NCI-H2081 treated with DMSO at 0.1 percent for 48 hours (cell line): ENCODE data around the gene KIAA1958.
"Not testable (repeated sequence)": the region's sequence is repeated elsewhere in the genome, so short reads cannot be mapped to it uniquely, and the experiment has no call there.

Experiments used
- DNase-seq: peaks from one replicate; lab custom pipeline; 2025; lab: John Stamatoyannopoulos, UW

KIAA1958 gene

DNA sequence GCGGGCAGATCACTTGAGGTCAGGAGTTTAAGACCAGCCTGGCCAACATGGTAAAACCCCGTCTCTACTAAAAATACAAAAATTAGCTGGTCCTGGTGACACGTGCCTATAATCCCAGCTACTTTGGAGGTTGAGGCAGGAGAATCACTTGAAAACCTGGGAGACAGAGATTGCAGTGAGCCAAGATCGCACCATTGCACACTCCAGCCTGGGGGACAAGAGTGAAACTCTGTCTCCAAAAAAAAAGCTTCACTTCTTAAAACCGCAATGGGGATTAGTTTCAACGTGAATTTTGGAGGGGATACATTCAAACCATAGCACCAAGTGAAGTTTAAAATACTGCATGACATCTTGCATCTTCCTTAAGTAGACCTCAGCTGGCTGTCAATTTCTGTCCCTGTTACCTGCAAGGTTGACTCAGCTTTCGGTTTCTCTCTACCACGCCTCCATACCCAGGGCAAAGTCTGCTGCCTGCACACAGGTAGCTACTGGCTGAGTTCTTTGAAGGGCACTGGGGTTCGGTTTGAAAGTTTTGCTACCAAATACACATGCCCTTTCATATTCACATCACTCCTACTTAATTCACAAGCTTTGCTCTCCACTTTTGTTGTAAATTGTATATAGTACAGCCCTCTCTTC, 69.3 kb downstream of the KIAA1958 start:
- DNase-seq, result no peak

DNA sequence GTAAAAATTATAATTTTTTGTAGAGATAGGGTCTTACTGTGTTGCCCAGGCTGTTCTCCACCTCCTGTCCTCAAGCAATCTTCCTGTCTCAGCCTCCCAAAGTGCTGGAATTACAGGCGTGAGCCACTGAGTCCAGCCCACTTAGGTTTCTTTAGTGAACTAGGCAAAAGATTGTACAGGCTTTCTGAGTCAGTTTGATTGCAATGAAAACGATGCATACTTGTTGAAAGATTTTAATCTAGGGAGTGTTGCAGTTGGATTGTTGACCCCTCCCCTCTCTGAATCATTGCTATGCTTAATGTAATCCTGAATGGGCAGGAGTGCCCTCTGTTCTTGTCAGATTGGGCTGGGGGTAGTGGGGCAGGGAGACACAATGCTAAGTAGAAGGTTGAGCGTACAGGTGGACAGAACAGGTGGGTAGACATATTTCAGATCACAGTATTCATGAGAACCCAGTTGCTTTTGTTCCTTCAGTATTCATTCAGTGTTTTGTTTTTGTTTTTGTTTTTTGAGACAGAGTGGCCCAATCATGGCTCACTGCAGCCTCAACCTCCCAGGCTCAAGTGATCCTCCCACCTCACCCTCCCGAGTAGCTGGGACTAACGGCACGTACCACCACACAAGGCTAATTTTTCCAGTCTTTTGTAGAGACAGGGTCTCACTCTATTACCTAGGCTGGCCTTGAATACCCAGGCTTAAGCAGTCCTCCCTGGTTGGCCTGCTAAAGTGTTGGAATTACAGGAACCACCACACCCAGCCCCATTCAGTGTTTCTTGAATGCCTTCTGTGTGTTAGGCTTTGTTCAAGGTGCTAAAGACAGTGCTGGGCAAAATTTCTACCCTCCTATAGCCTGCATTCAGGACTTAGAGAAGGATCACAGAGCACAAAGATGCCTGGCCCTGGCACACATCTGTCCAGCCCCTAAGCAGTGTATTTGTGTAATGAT, 70.1 kb downstream of the KIAA1958 start:
- no peak for DNase-seq

DNA sequence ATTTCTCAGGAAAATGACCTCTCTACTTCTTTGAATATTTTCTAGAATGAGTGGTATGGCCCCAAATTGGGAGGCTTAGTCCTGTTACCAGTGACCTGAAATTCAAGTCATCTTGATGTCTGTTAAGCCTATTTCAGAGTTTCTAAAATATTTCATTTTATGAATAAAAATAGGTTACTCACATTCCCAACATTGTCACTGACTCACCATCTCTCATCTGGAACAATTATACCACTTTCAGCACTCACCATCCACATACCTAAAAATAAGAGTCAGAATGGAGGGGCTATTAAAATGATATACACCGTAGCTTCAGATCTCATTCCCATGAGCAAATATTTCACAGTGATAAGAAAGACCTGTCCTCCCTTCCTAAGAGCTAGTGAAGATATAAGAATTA, 71.8 kb downstream of the KIAA1958 start:
- no peak for DNase-seq

DNA sequence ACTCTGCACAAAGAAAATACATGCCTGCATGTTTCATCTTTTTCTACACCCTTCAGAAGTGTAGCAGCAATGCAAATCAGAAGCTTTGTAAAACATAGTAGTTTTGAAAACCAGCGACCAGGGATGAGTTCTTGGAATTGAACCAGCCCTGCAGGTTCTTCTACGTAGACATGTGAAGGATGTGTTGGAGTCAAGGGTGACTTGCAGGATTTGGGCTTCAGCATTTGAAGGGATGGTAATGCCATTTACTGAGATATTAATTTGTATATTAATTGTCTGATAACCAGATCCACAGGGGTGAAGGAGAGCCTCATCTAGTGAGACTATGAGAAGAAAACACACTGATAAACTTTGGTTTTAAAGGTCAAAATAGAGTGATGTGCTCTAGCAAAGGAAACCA, 72.4 kb downstream of the KIAA1958 start:
- DNase-seq, result no peak

DNA sequence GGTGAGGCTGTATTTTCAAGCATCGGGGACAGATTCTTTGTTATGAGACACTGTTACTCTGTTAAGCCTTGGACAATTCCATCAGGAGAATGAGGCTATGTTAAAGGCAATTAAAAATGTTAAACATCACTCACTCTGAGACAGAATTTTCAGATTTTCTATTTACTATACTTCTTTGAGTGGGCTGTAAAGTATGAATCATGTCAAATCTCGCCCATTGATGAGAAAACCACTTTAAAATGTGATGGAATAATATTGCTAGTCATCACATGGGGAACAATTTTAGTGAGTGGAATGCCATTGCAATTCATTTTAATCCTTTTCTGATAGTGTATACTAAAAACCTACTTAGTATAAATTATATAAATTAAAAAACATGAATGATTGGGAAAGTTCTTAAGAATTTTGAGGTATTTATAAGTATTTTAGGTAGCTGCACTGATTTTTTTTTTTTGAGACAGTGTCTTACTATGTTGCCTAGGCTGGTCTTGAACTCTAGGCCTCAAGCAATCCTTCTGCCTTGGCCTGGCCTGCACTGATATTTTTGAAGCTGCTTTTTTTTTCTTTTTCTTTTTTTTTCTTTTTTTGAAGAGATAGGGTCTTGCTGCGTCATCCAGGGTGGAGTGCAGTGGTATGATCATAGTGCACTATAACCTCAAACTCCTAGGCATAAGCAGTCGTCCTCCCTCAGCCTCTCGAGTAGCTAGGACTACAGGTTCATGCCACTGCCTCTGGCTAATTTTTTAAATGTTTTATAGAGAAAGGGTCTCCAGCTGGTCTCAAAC, 73.2 kb downstream of the KIAA1958 start:
- DNase-seq, result no peak

DNA sequence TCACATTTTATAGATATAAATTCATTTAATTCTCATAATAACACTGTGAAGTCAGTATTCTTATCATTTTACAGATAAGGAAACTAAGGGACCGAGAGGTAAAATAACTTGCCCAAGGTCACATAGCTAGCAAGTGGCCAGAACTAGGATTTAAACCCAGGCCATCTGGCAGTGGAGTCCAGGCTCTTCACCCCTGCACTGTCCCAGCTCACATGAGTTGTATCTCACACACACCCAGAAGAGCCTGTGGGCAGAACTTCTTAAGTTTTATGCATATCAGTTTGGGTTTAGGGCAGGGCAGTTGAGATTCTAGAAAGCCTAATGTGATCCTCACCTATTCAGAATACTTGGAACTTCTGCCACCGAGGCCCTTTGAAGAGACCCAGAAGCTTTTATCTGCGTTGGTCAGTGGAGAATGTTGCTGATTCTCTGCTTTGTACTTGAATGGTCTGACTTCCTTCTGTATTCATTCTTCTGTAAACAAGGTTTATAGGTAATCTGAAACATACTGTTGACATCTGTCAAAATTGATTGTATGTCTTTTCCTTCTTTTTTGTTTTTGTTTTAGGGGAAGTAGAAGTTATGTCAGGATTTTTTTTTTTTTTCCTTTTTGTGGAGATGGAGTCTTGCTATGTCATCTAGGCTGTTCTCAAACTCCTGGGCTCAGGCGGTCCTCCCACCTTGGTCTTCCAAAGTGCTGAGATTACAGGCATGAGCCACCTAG, 75.8 kb downstream of the KIAA1958 start:
- DNase-seq, result no peak

DNA sequence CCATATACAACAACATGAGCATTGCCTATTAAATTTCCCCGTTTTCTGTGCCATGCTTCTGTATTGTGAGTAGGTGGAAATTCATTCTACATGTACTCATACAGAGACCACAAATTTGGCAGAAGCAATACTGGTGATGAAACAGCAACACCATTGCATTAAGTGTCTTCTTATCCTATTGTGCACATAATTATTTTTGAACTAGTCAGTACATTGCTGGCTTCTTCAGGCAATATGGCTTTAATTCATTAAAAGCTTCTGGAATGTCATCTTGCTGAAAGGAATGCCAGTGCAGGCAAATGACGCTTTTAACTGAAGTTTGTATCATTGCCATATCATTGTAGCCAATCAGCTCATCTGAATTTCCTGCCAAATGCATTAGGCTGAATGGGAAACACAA, 82.6 kb downstream of the KIAA1958 start:
- no peak for DNase-seq

DNA sequence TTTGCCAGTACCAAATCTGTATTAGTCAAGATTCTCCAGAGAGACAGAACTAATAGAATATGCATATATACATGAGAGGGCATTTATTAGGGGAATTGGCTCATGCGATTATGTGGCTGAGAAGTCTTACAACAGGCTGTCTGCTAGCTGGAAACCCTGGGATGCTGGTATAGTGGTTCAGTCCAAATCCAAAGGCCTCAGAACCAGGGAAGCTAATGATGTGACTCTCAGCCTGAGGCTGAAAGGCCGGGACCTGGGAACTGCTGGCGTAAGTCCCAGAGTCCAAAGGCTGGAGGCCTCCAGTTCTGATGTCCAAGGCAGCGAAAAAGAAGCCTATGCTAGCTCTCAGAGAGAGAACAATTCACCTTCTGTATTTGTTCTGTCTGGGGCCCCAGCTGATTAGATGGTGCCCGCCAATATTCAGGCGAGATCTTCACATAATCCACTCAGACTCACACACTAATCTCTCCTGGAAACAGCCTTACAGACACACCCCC, 84.1 kb downstream of the KIAA1958 start:
- no peak for DNase-seq

DNA sequence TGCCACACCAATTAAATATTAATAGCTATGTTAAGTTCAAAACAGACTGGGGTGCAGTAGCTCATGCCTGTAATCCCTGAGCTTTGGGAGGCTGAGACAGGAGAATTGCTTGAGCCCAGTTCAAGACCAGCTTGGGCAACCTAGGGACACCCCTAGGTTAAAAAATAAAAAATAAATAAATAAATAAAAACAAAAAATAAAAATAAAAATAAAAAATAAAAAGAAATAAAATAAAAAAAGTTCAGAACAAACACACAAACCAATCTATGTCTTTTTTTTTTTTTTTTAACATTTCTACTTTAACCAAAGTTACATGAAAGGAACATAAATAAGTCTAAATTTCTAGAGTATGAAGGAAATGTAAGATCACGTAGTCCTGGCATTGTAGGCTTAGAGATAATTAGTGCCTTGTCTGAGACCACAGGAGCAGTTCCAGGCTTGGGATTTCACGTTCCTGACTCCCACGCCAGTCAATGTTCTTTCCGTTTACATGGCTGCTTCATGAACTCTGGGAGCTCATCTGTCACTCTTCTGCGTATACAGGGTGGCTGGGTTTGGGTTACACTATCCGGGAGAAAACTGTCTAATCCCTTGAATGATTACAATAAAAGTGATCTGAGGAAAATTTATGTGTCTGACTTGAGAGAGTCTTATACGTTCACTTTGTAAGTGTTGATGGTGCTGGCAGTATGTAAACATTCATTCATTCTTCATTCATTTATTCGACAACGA, 85.2 kb downstream of the KIAA1958 start:
- no peak for DNase-seq

DNA sequence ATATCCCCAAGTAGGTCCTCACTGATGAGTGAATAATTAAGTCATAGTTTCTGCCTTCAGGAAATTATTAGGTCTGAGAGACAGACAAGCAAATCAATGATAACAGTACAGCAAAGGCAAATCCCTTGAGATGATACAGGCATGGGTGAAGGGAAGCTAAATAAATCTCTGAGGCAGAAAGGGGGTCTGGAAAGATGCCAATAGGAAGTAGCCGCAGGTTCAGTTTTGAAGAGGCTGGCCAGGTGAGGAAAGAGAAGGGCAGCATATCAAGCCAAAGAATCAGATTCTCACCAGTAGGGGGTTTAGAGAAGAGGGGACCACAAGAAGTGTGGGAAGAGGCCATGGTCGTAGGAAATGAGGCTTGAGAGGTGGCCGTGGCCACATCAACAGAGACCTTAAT, 85.8 kb downstream of the KIAA1958 start:
- DNase-seq, result no peak

DNA sequence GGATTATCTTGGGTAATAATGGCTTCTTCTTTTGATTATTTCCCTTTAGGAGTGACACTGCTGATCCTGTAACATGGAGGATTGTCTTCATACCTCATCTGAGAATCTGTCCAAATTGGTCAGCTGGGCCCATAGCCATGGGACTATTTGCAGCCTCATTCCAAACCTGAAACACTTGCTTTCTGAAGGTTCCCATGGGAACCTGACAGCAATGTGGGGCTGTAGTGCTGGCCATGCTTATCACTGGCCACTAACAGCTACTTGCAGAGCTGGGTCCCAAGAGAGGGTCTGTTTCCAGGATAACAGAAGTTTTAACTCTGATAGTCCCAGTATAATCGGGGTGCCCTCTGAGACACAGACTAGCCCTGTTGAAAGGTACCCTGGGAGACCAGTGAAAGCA, 87.4 kb downstream of the KIAA1958 start:
- no peak for DNase-seq

DNA sequence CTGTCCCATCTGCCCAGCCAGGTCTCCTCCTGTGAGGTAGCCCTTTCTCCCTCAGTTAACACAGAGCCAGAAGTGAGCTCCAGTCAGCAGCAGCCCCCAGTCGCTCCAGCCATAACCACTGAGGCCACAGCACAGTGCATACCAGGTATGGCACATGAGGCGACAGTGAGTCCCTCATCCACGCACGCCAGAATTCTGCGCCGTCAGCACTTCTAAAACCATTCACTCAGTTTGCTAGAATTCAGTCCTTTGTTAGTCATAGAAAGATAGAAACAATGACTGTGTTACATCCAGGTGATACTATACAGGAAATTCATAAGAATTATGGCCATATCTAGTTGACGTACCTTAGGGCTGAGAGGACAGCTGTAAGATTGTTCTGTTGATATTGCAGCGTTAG, 88.5 kb downstream of the KIAA1958 start:
- no peak for DNase-seq

DNA sequence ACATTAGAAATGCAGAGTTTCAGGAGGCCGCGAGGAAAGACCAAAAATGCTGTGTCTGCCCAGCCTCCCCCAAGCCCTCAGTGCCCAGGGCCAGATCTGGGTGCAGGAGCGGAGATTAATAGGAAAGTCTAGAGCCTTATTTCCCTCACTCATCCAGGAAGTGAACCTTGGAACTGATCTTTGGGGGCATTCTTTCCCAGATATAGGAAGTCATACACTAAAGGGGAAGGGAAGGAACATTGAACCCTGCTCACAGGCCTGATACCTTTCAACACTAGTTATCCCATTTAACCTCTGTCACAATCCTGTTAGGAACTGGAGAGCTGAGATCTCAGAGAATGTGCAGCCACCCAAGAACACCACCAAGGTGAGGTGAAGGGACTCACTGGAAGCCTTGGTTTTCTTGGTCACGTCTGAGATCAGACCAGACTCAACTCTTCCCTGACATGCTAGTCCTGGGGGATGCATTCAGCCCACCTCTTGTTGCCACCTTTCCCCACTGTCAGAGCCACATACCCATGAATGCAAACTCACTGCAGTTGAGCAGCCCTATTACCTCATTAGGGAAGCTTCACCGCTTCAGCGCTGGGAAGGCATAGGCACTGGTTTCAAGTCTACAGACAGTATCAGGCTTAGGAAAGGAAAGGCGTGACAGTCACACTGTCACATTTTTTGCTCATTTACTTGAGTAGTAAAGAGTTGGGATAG, 95.0 kb downstream of the KIAA1958 start:
- no peak for DNase-seq

DNA sequence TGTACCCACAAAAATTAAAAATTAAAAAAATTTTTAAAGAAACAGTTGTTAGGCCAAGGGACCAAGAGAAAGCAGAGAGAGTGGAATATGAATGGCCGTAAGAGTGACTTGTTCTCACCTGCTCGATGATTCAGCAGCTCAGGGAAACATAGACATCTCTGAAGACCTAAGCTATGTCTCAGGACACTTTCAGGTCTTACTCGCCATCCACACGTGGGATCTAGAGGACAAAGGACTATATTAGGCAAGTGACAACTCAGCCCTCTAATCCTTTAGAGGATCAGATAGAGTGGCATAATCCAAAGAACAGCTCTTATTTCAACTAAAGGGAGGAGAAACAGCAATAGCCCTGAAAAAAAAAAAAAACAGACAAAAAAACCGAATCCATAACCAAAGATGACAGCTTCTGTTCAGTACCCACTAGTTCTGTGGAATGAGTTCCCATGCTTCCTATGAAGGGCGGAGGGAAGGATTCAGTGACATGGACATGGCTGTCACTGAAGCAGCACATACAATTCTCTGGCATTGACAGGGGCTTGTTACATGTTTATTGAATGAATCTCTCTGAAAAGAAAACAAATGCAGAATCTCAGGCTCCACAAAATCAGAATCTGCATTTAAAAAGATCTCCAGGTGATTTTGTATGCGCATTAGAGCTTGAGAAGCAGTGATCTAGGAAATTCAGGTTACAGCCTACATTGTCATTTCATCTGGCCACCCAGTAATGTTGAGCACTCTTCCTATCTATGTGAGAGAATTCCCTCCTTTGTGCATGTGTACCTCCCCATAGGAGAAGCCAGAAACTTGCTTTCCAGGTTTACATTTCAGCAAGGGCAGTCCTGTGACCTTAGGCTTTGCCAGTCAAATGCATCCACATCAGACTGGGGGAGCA, 96.0 kb downstream of the KIAA1958 start:
- no peak for DNase-seq

DNA sequence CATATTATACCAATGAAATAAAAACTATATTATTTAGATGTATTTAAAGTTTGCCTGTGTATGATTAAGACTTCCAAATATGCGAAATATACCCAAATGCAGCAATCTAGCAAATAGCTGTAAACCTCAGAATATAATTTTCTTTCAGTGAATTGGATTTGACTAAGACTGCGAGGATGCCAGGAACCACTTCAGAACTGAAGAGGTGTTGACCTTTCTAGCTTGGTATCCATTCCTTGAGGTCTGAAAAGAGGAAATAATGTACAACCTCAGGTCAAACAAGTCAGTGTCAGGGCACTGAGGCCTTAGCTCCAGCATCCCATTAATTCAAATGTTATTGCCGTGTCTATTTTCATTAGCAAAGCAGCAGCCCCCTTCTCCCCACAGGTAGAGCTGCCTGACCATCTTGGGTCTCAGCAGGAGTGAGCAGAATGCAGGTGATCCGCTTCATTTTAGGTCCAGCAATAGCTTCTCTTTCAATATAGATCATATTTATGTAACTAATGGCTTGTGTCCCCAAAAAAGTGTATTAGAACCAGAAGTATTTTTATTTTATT, 100.0 kb downstream of the KIAA1958 start:
- no peak for DNase-seq

DNA sequence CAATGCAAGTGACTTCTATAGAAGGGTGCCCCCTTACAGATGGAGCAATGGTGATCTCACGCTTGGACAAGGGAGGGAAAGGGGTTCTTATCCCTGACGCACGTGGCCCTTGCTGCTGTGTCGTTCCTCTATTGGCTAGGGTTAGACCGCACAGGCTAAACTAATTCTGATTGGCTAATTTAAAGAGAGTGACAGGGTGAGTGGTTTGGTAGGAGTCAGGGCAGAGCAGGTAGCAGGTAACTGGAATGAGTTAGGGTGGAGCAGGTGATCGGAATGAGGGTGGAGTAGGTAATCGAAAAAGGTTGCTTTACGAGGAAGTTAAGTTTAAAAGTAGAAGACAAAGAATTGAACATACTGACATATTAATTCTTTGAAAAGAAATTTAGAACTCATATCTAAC, 105.2 kb downstream of the KIAA1958 start:
- DNase-seq, result not testable (repeated sequence)

DNA sequence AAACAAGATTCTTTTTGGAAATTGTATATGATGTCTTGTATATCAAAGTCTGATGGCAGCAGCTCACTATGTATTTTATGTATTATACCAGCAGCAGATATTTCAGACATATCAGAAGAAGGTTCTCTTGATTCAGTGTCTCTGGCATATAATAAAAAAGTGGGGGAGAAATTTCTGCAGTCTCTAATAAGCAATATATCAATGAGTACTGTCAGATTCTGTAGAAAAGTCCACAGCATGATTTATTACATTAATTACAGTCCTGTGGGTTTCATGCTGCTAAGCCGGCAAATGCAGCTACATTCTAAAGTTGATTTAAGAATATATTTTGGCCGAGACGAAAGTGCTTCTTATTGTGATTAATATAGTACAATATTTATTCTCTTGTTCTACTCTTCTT, 113.1 kb downstream of the KIAA1958 start:
- no peak for DNase-seq

DNA sequence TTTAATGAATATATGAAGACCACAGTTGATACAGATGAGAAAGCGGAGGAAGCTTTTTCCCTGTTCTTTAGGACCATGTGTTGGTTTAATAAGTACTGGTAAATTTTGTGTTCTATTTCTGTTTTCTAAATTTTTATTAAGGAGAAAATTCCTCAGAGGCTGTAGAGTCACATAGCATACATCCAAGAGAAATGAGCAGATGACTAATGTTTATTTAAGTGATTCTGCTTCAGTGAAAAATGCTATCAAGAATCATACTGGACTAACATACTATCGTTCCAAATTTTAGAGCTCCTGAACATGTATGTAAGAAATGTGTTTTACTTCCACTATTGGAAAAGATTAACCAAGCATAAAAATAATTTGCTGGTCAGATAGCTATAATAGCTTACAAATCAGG, 115.0 kb downstream of the KIAA1958 start:
- DNase-seq, result no peak

DNA sequence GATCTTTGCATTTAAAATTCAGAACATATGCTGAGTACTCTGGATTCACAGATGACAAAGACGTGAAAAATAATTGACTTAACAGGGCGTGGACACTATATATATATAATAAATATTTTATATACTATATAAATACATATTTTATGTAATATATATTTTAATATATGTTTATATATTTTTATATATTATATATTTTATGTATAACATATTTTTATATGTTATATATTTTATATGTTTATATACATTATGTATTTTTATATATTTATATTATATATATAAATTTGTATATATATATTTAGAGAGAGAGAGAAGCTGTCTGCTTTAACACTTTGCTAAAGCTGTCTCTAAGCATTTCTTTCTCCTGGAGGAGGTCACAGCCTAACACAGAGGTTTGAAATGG, 118.2 kb downstream of the KIAA1958 start:
- no peak for DNase-seq
